Fibroblast of lung (primary cell): ENCODE results near the gene CYP51A1.

Experiments used
- CTCF ChIP-seq, 2 donors: IDR thresholded peaks in 1 of 2; conservative IDR thresholded peaks in 1 of 2; 1 replicate in 1 of 2; 2 replicates in 1 of 2; pipeline ENCODE4 v1.5.1; 2011 to 2012; ENCODE audit warnings: low read length in 2 of 2, control low read depth in 1 of 2, inconsistent platforms in 1 of 2, low read depth in 1 of 2, mild to moderate bottlenecking in 1 of 2
- EZH2 ChIP-seq: IDR thresholded peaks from 2 replicates; pipeline ENCODE4 v1.5.1; 2012; ENCODE audit warnings: low read length, control low read depth, mild to moderate bottlenecking; ENCODE audit errors: missing control alignments

- TF ChIP-seq CTCF (conservative IDR thresholded peaks at IDR 0.05 in 1 of 2, IDR thresholded peaks at IDR 0.05 in 1 of 2; ENCODE audit: low read depth in 1 of 2, low read length in 2 of 2) (no peak), EZH2 (no peak)
Observed at GRCh38 chr7:92131093-92131492, 3.2 kb downstream of the CYP51A1 start.
